ENCODE measurements around the gene HIBADH.

GRCh38 chr7:27655184-27655583, 7.5 kb downstream of the HIBADH start:
- no peak for TF ChIP-seq CTCF (IDR thresholded peaks at IDR 0.05)
- no peak for TF ChIP-seq POLR2AphosphoS5 (IDR thresholded peaks at IDR 0.05)
- no peak for TF ChIP-seq POLR2A (IDR thresholded peaks at IDR 0.05)
- TF ChIP-seq EP300 (IDR thresholded peaks at IDR 0.05): no peak
